Stimulated activated CD4-positive, alpha-beta T cell treated with anti-CD3 and anti-CD28 coated beads, Interleukin-2, amount 100 ng/mL, for 48 hours (primary cell): ENCODE results near the gene ALG2.

Experiments used
- DNase-seq, 2 donors: peaks; one replicate each; pipeline ENCODE4 v3.0.0-alpha.2; 2020

ALG2 gene

GRCh38 chr9:99169982-99170761 lies 51.6 kb downstream of the ALG2 start:
- DNase-seq: no peak

GRCh38 chr9:99169086-99169485 lies 52.7 kb downstream of the ALG2 start:
- no peak for DNase-seq

GRCh38 chr9:99167694-99168093 lies 54.0 kb downstream of the ALG2 start:
- DNase-seq: no peak

- DNase-seq: no peak
These were observed 54.6 kb downstream of the ALG2 start for GRCh38 chr9:99167119-99167518.
